Activated CD8-positive, alpha-beta T cell treated with anti-CD3 and anti-CD28 coated beads for 36 hours (primary cell): ENCODE data around the gene HIGD1B. TPM values are rescaled to one million over a fixed set of nuclear protein-coding genes. Genes with fewer than 3 reads are reported as not detected.

Experiments
- ATAC-seq: fragments of 200-7000 bp; cut with Tn5 transposase; one replicate; pipeline ENCODE4 v1.10.0; 2021; ENCODE audit warnings: mild to moderate bottlenecking, moderate library complexity
- CTCF ChIA-PET: fragments of 350-600 bp; sonication (Branson Sonifier 250); formaldehyde crosslinking; loops from one replicate; lab custom pipeline; 2021; ENCODE audit warnings: antibody characterized with exemption; lab: Charles Lee
- POLR2A ChIA-PET: fragments of 350-600 bp; sonication (Branson Sonifier 250); formaldehyde crosslinking; loops from one replicate; lab custom pipeline; 2021; ENCODE audit warnings: antibody characterized with exemption; lab: Charles Lee
- DNase-seq: peaks from one replicate; pipeline ENCODE4 v3.0.0-alpha.2; 2020
- H3K27ac Mint-ChIP-seq: one replicate; pipeline ENCODE4 v1.8.0; 2021; ENCODE audit warnings: mild to moderate bottlenecking, mixed read lengths
- H3K27me3 Mint-ChIP-seq: one replicate; pipeline ENCODE4 v1.8.0; 2021; ENCODE audit warnings: mixed read lengths
- H3K36me3 Mint-ChIP-seq: one replicate; pipeline ENCODE4 v1.8.0; 2021; ENCODE audit warnings: low read depth, mixed read lengths
- H3K4me1 Mint-ChIP-seq: one replicate; pipeline ENCODE4 v1.8.0; 2021; ENCODE audit warnings: low read depth, mixed read lengths
- H3K4me3 Mint-ChIP-seq: one replicate; pipeline ENCODE4 v1.8.0; 2021; ENCODE audit warnings: mild to moderate bottlenecking, moderate library complexity, mixed read lengths
- H3K9me3 Mint-ChIP-seq: one replicate; pipeline ENCODE4 v1.8.0; 2021; ENCODE audit warnings: mixed read lengths
- intact Hi-C: fragments of 100-400 bp; cut with micrococcal nuclease; formaldehyde crosslinking; loops from one replicate; pipeline ENCODE4 v1.10.0; 2022
- total RNA-seq, 2 experiments: library from RNA; stranded (reverse); gene quantifications; one replicate each; pipeline ENCODE4 v1.2.3, GENCODE V29; 2021
- TF ChIP-seq, protein P1 (sequence below): fragments of 200-600 bp; IDR thresholded peaks from one replicate; pipeline ENCODE4 v1.8.0; 2022; ENCODE audit warnings: antibody characterized with exemption, mild to moderate bottlenecking

HIGD1B gene
- total RNA-seq, 2 experiments from 2014 or later = not detected

DNA sequence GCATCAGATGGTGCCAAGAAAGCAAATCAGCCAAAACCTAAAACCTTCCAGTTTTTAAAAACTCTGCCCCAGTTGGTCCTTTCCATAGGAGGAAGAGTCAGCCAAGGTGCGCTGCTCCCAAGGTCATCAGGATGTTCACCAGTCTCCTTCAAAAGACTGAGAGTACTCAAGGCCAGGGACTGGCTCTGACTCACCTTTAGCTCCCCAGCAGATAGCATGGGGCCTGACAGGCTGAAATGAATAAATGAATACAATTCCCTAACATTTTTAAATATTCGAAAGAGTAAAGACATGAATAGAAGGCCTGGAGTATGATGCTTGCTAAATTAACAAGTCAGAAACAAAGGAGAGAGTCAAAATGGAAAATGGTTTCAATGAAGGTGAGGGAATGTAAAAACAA, 32.4 kb downstream of the HIGD1B start:
- no peak for DNase-seq
- Mint-ChIP-seq H3K27ac (no peak overlapping the region), H3K4me1 (no peaks in the 10 kb centered on the region), H3K27me3 (no peaks in the 10 kb centered on the region), H3K4me3 (no peak overlapping the region), H3K9me3 (no peaks in the 10 kb centered on the region), H3K36me3 (peaks cover 54% of the 10 kb centered on the region)
- TF ChIP-seq, protein P1, sequence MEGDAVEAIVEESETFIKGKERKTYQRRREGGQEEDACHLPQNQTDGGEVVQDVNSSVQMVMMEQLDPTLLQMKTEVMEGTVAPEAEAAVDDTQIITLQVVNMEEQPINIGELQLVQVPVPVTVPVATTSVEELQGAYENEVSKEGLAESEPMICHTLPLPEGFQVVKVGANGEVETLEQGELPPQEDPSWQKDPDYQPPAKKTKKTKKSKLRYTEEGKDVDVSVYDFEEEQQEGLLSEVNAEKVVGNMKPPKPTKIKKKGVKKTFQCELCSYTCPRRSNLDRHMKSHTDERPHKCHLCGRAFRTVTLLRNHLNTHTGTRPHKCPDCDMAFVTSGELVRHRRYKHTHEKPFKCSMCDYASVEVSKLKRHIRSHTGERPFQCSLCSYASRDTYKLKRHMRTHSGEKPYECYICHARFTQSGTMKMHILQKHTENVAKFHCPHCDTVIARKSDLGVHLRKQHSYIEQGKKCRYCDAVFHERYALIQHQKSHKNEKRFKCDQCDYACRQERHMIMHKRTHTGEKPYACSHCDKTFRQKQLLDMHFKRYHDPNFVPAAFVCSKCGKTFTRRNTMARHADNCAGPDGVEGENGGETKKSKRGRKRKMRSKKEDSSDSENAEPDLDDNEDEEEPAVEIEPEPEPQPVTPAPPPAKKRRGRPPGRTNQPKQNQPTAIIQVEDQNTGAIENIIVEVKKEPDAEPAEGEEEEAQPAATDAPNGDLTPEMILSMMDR = no peak
- ChIA-PET CTCF (interaction anchor here (1.1 to 5.0 kb wide), 5 partner anchors 9 to 106 kb away, joined by 3 to 35 read pairs (median 17); partner anchors contain the start of gene EFTUD2), POLR2A (interaction anchor here (1.4 kb wide), 1 partner anchor 11 kb away, joined by 5 read pairs; no protein-coding TSS in a partner anchor)
- no peak for ATAC-seq
- intact Hi-C loops = no loop called here

DNA sequence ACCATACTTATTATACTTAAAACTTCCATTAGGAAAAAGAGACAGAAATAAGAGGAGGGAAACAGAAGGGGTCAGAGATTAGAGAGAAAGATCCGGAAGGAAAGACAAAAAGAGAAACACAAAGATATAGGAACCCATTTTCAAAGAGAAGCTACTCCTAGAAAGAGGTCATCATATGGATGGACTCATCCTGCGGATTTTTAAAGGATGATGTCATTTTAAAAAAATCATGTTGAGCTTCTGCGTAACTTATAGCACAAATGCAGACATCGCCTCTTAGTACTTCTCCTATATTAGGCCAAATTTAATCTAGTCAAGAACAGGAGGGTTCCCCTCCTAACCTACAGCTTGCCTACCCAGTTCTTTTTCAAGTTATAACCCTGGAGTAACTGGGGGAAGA, 33.5 kb downstream of the HIGD1B start:
- CTCF ChIA-PET = interaction anchor here (0.7 to 5.0 kb wide), 10 partner anchors 13 to 218 kb away, joined by 3 to 35 read pairs (median 4); no protein-coding TSS in a partner anchor
- H3K27me3 Mint-ChIP-seq = no peaks in the 10 kb centered on the region
- TF ChIP-seq, protein P1 = no peak
- H3K36me3 Mint-ChIP-seq = peaks cover 54% of the 10 kb centered on the region
- ATAC-seq = no peak
- no peaks in the 10 kb centered on the region for H3K9me3 Mint-ChIP-seq
- POLR2A ChIA-PET = interaction anchor here (0.8 to 1.3 kb wide), 3 partner anchors 10 to 18 kb away, joined by 3 to 5 read pairs (median 4); partner anchors contain the start of gene EFTUD2
- H3K4me3 Mint-ChIP-seq = no peak overlapping the region
- intact Hi-C loops = no loop called here
- no peak overlapping the region for H3K27ac Mint-ChIP-seq
- no peak for DNase-seq
- no peaks in the 10 kb centered on the region for H3K4me1 Mint-ChIP-seq

DNA sequence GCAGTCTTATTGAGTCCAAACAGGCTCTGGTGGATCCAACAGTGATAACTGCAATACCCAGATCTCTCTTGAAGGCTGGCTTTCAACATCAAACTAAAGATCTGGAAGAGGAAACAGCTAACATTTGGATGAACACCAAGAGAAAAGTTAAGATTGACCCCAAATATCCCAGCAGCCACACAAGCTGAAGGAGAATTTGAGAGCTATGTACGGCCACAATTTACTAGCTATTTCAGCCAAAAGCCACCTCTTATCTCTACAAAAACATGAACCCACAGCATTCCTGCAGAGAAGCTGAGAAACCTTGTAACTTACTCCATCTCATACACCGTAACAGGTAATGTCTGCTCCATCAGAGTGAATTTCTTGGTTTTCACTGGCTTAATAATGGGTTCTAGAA, 37.3 kb downstream of the HIGD1B start:
- ChIA-PET POLR2A (interaction anchor here (0.9 to 1.6 kb wide), 3 partner anchors 9 to 15 kb away, joined by 4 to 8 read pairs (median 6); partner anchors contain the start of gene EFTUD2), CTCF (interaction anchor here (0.6 to 2.4 kb wide), 8 partner anchors 13 to 251 kb away, joined by 3 to 10 read pairs (median 4); partner anchors contain the start of genes ACBD4 and EFTUD2)
- intact Hi-C loops = no loop called here
- no peak overlapping the region for H3K27ac Mint-ChIP-seq
- H3K36me3 Mint-ChIP-seq = peaks cover 39% of the 10 kb centered on the region
- no peaks in the 10 kb centered on the region for H3K27me3 Mint-ChIP-seq
- H3K4me3 Mint-ChIP-seq = no peak overlapping the region
- H3K9me3 Mint-ChIP-seq = no peaks in the 10 kb centered on the region
- ATAC-seq = no peak
- H3K4me1 Mint-ChIP-seq = peaks cover 10% of the 10 kb centered on the region
- no peak for DNase-seq
- TF ChIP-seq, protein P1 = no peak

DNA sequence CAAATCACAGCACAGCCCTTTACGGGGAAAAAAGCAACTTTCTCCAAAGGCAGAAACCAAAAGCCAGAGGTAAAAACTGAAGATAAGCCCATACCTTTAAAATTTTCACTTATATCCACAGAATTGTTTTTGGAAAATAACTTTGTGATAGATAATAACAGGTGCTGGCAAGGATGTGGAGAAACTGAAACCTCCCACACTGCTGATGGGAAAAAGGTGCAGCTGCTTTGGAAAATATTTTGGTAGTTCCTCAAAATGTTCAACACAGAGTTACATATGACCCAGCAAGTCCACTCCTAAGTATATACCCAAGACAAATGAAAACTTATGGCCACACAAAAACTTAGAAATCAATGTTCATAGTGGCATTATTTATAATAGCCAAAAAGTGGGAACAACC, 39.3 kb downstream of the HIGD1B start:
- Mint-ChIP-seq H3K4me3 (no peak overlapping the region), H3K36me3 (peaks cover 34% of the 10 kb centered on the region), H3K27me3 (no peaks in the 10 kb centered on the region), H3K4me1 (peaks cover 19% of the 10 kb centered on the region), H3K27ac (no peak overlapping the region), H3K9me3 (no peaks in the 10 kb centered on the region)
- ATAC-seq (no peak), DNase-seq (no peak)
- ChIA-PET CTCF (interaction anchor here (1.4 kb wide), 1 partner anchor 13 kb away, joined by 3 read pairs; no protein-coding TSS in a partner anchor), POLR2A (no interaction called here)
- intact Hi-C loops = no loop called here
- TF ChIP-seq, protein P1 = no peak
